Activated T-helper 2 cell treated with anti-CD3 and anti-CD28 coated beads, Interferon-gamma antibody, Interleukin-2, Interleukin-4, amounts not matched to agents 10 μg/mL and 5 μg/mL and 100 μg/mL, durations not matched to agents 14 hours and 24 hours and 36 hours (primary cell): ENCODE measurements around the gene ATG4A. TPM values are rescaled to one million over a fixed set of nuclear protein-coding genes. Genes with fewer than 3 reads are reported as not detected.

Experiments
- DNase-seq: peaks from one replicate; pipeline ENCODE4 v3.0.0; 2021; ENCODE audit warnings: low spot score
- H3K27ac Mint-ChIP-seq: one replicate; pipeline ENCODE4 v1.8.0; 2021; ENCODE audit warnings: mixed read lengths
- H3K27me3 Mint-ChIP-seq: one replicate; pipeline ENCODE4 v1.8.0; 2021; ENCODE audit warnings: low read depth, mixed read lengths
- H3K36me3 Mint-ChIP-seq: one replicate; pipeline ENCODE4 v1.8.0; 2021; ENCODE audit warnings: low read depth, mixed read lengths
- H3K4me1 Mint-ChIP-seq: one replicate; pipeline ENCODE4 v1.8.0; 2021; ENCODE audit warnings: low read depth, mixed read lengths
- H3K4me3 Mint-ChIP-seq: one replicate; pipeline ENCODE4 v1.8.0; 2021; ENCODE audit warnings: low read depth, mild to moderate bottlenecking, moderate library complexity, mixed read lengths
- H3K9me3 Mint-ChIP-seq: one replicate; pipeline ENCODE4 v1.8.0; 2021; ENCODE audit warnings: mixed read lengths
- intact Hi-C: fragments of 100-400 bp; cut with micrococcal nuclease; formaldehyde crosslinking; loops from one replicate; pipeline ENCODE4 v1.15.1; 2023
- total RNA-seq: library from RNA; stranded (reverse); gene quantifications from 2 replicates; pipeline ENCODE4 v1.2.3, GENCODE V29; 2022

Gene ATG4A
- total RNA-seq, 1 donor from 2014 or later = 9.4 TPM

GRCh38 chrX:108163333-108164082 lies 71.9 kb downstream of the ATG4A start:
- intact Hi-C loops = no loop called here
- Mint-ChIP-seq H3K27me3 (no peaks in the 10 kb centered on the region), H3K9me3 (no peaks in the 10 kb centered on the region), H3K4me1 (no peaks in the 10 kb centered on the region), H3K27ac (no peak overlapping the region), H3K36me3 (no peaks in the 10 kb centered on the region), H3K4me3 (no peak overlapping the region)
- DNase-seq = no peak

- Mint-ChIP-seq H3K36me3 (no peaks in the 10 kb centered on the region), H3K4me1 (no peaks in the 10 kb centered on the region), H3K27me3 (no peaks in the 10 kb centered on the region), H3K27ac (no peak overlapping the region), H3K4me3 (no peak overlapping the region), H3K9me3 (no peaks in the 10 kb centered on the region)
- DNase-seq = no peak
- intact Hi-C loops = no loop called here
Observed at GRCh38 chrX:108165383-108166111, 74.0 kb downstream of the ATG4A start.

- no peaks in the 10 kb centered on the region for H3K9me3 Mint-ChIP-seq
Observed at GRCh38 chrX:108167211-108167872, 75.8 kb downstream of the ATG4A start.

GRCh38 chrX:108168961-108169740 lies 77.6 kb downstream of the ATG4A start:
- no peaks in the 10 kb centered on the region for H3K9me3 Mint-ChIP-seq

More at GRCh38 chrX:108167211-108167872, 75.8 kb downstream of the ATG4A start:
- DNase-seq = no peak
- Mint-ChIP-seq H3K27me3 (no peaks in the 10 kb centered on the region), H3K27ac (no peak overlapping the region), H3K4me3 (no peak overlapping the region), H3K4me1 (no peaks in the 10 kb centered on the region), H3K36me3 (no peaks in the 10 kb centered on the region)
- intact Hi-C loops = no loop called here

GRCh38 chrX:108169768-108170167 lies 78.2 kb downstream of the ATG4A start:
- intact Hi-C loops = no loop called here
- H3K4me3 Mint-ChIP-seq = no peak overlapping the region
- no peaks in the 10 kb centered on the region for H3K4me1 Mint-ChIP-seq
- no peaks in the 10 kb centered on the region for H3K27me3 Mint-ChIP-seq
- no peaks in the 10 kb centered on the region for H3K9me3 Mint-ChIP-seq
- H3K27ac Mint-ChIP-seq = no peak overlapping the region
- no peak for DNase-seq
- no peaks in the 10 kb centered on the region for H3K36me3 Mint-ChIP-seq

More at GRCh38 chrX:108168961-108169740, 77.6 kb downstream of the ATG4A start:
- Mint-ChIP-seq H3K27ac (no peak overlapping the region), H3K4me3 (no peak overlapping the region), H3K4me1 (no peaks in the 10 kb centered on the region), H3K27me3 (no peaks in the 10 kb centered on the region), H3K36me3 (no peaks in the 10 kb centered on the region)
- no peak for DNase-seq
- intact Hi-C loops = no loop called here

GRCh38 chrX:108171671-108172070 lies 80.1 kb downstream of the ATG4A start:
- intact Hi-C loops = no loop called here
- no peak overlapping the region for H3K4me3 Mint-ChIP-seq
- H3K27ac Mint-ChIP-seq = no peak overlapping the region
- H3K36me3 Mint-ChIP-seq = no peaks in the 10 kb centered on the region
- no peaks in the 10 kb centered on the region for H3K27me3 Mint-ChIP-seq
- H3K9me3 Mint-ChIP-seq = no peaks in the 10 kb centered on the region
- DNase-seq = no peak
- H3K4me1 Mint-ChIP-seq = no peaks in the 10 kb centered on the region

- H3K4me3 Mint-ChIP-seq = no peak overlapping the region
- H3K36me3 Mint-ChIP-seq = no peaks in the 10 kb centered on the region
- no peaks in the 10 kb centered on the region for H3K27me3 Mint-ChIP-seq
- no peaks in the 10 kb centered on the region for H3K4me1 Mint-ChIP-seq
- DNase-seq = no peak
- no peaks in the 10 kb centered on the region for H3K9me3 Mint-ChIP-seq
- intact Hi-C loops = no loop called here
- H3K27ac Mint-ChIP-seq = no peak overlapping the region
Observed at GRCh38 chrX:108173874-108174273, 82.3 kb downstream of the ATG4A start.

GRCh38 chrX:108177351-108178142 lies 86.0 kb downstream of the ATG4A start:
- Mint-ChIP-seq H3K4me3 (no peak overlapping the region), H3K9me3 (no peaks in the 10 kb centered on the region), H3K27ac (no peak overlapping the region), H3K4me1 (no peaks in the 10 kb centered on the region), H3K36me3 (no peaks in the 10 kb centered on the region), H3K27me3 (no peaks in the 10 kb centered on the region)
- DNase-seq = no peak
- intact Hi-C loops = no loop called here

GRCh38 chrX:108178143-108178498 lies 86.5 kb downstream of the ATG4A start:
- H3K4me1 Mint-ChIP-seq = no peaks in the 10 kb centered on the region
- H3K4me3 Mint-ChIP-seq = no peak overlapping the region
- H3K36me3 Mint-ChIP-seq = no peaks in the 10 kb centered on the region
- H3K27ac Mint-ChIP-seq = no peak overlapping the region
- no peak for DNase-seq
- no peaks in the 10 kb centered on the region for H3K27me3 Mint-ChIP-seq
- intact Hi-C loops = no loop called here
- H3K9me3 Mint-ChIP-seq = no peaks in the 10 kb centered on the region

GRCh38 chrX:108186811-108187210 lies 95.2 kb downstream of the ATG4A start:
- Mint-ChIP-seq H3K27me3 (peaks cover 2% of the 10 kb centered on the region), H3K9me3 (no peaks in the 10 kb centered on the region), H3K4me1 (no peaks in the 10 kb centered on the region), H3K36me3 (no peaks in the 10 kb centered on the region), H3K27ac (no peak overlapping the region), H3K4me3 (no peak overlapping the region)
- intact Hi-C loops = no loop called here
- DNase-seq = no peak

- DNase-seq = no peak
- Mint-ChIP-seq H3K27me3 (peaks cover 2% of the 10 kb centered on the region), H3K27ac (no peak overlapping the region), H3K4me3 (no peak overlapping the region), H3K36me3 (no peaks in the 10 kb centered on the region), H3K9me3 (no peaks in the 10 kb centered on the region), H3K4me1 (no peaks in the 10 kb centered on the region)
- intact Hi-C loops = no loop called here
Observed at GRCh38 chrX:108198420-108198819, 106.8 kb downstream of the ATG4A start.

GRCh38 chrX:108199041-108199440 lies 107.5 kb downstream of the ATG4A start:
- intact Hi-C loops = no loop called here
- no peaks in the 10 kb centered on the region for H3K9me3 Mint-ChIP-seq
- H3K27me3 Mint-ChIP-seq = peaks cover 2% of the 10 kb centered on the region
- no peak overlapping the region for H3K27ac Mint-ChIP-seq
- no peak overlapping the region for H3K4me3 Mint-ChIP-seq
- no peak for DNase-seq
- H3K36me3 Mint-ChIP-seq = no peaks in the 10 kb centered on the region
- H3K4me1 Mint-ChIP-seq = no peaks in the 10 kb centered on the region
